Stomach (tissue), 4 donors: ENCODE results near the gene TUFM.

ENCODE experiments used
- CTCF ChIP-seq, 7 experiments: fragments of 450-650 bp in 4 of 7; fragments of 200-600 bp in 3 of 7; sonication (generic) in 3 of 7; IDR thresholded peaks; one replicate each; pipeline ENCODE4 v1.5.1; 2016 to 2019; ENCODE audit warnings: antibody characterized with exemption in 7 of 7, control low read depth in 2 of 7, mild to moderate bottlenecking in 1 of 7
- EP300 ChIP-seq: sonication (generic); formaldehyde crosslinking; IDR thresholded peaks from one replicate; pipeline ENCODE4 v1.6.1; 2017; ENCODE audit warnings: antibody characterized with exemption
- POLR2A ChIP-seq, 4 donors: fragments of 450-650 bp; IDR thresholded peaks; one replicate each; pipeline ENCODE4 v1.6.1; 2016; ENCODE audit warnings: antibody characterized with exemption in 4 of 4, control low read depth in 2 of 4, mild to moderate bottlenecking in 1 of 4, moderate library complexity in 1 of 4

DNA sequence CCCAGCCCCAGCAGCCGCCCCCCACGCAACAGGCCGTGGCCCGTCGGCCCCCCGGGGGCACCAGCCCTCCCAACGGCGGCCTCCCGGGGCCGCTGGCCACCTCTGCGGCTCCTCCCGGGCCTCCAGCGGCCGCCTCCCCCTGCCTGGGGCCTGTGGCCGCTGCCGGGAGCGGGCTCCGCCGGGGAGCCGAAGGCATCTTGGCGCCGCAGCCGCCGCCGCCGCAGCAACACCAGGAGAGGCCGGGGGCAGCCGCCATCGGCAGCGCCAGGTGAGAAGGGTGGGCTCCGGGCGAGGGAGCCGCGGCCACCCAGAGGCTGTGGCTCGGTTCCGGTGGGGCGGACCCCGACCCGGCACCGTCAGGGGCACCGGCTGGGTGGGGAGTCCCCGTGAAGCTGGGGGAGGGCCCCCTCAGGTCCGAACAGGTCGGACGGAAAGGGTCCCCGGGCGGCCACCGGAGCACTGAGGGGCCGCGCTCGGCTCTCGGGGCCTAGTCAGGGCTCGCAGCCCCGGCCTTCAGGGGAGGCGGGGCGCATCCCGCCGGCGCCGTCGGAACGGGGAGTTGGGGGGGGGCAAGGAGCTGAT, 22.8 kb downstream of the TUFM start:
- no peak for TF ChIP-seq CTCF (IDR thresholded peaks at IDR 0.05)
- no peak for TF ChIP-seq POLR2A (IDR thresholded peaks at IDR 0.05)
- no peak for TF ChIP-seq EP300
